Measurements from ENCODE around the gene PTBP3. TPM values are rescaled to one million over a fixed set of nuclear protein-coding genes. Genes with fewer than 3 reads are reported as not detected.

PTBP3 gene
- total and polyA plus RNA-seq, 2 of the 13 experiments (the other 11 are each of a cell fraction or from before 2014, with no cell fraction given) = 52.8 to 61.1 TPM

DNA sequence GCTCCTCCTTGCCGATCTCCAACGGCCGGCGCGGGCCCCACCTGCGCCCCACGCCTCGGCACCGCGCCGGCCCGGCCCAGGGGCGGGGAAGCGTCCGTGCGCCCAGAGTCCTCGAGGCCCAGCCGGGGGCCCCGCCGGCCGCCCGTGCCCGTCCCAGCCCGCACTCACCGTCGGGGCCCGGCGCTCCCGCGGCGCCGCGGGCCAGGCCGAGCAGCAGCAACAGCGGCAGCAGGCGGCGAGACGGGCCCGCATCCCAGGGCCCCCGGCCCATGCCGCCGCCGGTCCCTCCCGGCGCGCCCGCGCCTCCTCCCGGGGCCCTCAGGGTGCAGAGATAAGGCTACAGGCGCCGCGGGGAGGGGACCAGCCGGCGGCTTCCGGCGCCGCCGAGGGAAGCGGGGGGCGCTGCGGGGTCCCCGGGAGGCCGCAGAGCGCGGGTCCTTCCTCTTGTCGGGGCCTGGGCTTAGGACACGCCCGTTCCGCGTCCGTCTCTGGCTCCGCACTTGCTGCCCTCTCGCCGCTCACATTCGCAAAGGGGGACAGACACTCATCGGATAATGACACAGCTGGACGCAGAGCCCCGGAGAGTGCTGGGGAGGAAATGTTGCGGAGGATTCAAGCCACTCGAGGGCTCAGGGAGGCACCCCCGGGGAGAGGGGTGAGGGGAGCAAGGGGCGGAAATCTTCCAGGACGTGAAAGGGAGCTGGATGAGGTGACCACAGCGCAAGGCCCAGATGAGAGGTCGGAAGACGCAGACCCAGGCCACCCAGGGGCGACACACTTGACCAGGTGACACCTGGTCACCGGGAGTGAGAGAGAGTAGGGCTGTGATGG is 158.2 kb downstream of the PTBP3 start, which contains the start of gene SUSD1 (continued):
- no peak for TF ChIP-seq EED (CRISPR knock-in tag; IDR thresholded peaks at IDR 0.05)
- TF ChIP-seq JDP2 (CRISPR knock-in tag; IDR thresholded peaks at IDR 0.05; ENCODE audit: borderline replicate concordance) = no peak
- TF ChIP-seq ZEB1 (IDR thresholded peaks at IDR 0.05; ENCODE audit: insufficient replicate concordance, low read depth) = no peak
- peak; percentile 63; the same call in 1 of the 2 replicates for TF ChIP-seq UBTF (CRISPR knock-in tag; IDR thresholded peaks at IDR 0.05)
- peak; percentile 23; the same call in 1 of the 3 replicates for TF ChIP-seq MXI1 (IDR thresholded peaks at IDR 0.05; ENCODE audit: borderline replicate concordance, low read depth, low read length)
- TF ChIP-seq, protein P1, sequence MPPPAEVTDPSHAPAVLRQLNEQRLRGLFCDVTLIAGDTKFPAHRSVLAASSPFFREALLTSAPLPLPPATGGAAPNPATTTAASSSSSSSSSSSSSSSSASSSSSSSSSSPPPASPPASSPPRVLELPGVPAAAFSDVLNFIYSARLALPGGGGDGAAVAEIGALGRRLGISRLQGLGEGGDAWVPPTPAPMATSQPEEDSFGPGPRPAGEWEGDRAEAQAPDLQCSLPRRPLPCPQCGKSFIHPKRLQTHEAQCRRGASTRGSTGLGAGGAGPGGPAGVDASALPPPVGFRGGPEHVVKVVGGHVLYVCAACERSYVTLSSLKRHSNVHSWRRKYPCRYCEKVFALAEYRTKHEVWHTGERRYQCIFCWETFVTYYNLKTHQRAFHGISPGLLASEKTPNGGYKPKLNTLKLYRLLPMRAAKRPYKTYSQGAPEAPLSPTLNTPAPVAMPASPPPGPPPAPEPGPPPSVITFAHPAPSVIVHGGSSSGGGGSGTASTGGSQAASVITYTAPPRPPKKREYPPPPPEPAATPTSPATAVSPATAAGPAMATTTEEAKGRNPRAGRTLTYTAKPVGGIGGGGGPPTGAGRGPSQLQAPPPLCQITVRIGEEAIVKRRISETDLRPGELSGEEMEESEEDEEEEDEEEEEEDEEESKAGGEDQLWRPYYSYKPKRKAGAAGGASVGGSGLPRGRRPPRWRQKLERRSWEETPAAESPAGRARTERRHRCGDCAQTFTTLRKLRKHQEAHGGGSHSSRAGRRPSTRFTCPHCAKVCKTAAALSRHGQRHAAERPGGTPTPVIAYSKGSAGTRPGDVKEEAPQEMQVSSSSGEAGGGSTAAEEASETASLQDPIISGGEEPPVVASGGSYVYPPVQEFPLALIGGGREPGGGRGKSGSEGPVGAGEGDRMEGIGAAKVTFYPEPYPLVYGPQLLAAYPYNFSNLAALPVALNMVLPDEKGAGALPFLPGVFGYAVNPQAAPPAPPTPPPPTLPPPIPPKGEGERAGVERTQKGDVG (CRISPR knock-in tag; IDR thresholded peaks at IDR 0.05; ENCODE audit: borderline replicate concordance) = no peak
- TF ChIP-seq, protein P2, sequence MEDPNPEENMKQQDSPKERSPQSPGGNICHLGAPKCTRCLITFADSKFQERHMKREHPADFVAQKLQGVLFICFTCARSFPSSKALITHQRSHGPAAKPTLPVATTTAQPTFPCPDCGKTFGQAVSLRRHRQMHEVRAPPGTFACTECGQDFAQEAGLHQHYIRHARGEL (CRISPR knock-in tag; IDR thresholded peaks at IDR 0.05) = no peak
- TF ChIP-seq ETV5 (CRISPR knock-in tag; IDR thresholded peaks at IDR 0.05; ENCODE audit: borderline replicate concordance) = peak; percentile 27; the same call in 1 of the 2 replicates
- no peak for TF ChIP-seq NFE2L1 (CRISPR knock-in tag; IDR thresholded peaks at IDR 0.05; ENCODE audit: borderline replicate concordance)
- TF ChIP-seq, protein P3, sequence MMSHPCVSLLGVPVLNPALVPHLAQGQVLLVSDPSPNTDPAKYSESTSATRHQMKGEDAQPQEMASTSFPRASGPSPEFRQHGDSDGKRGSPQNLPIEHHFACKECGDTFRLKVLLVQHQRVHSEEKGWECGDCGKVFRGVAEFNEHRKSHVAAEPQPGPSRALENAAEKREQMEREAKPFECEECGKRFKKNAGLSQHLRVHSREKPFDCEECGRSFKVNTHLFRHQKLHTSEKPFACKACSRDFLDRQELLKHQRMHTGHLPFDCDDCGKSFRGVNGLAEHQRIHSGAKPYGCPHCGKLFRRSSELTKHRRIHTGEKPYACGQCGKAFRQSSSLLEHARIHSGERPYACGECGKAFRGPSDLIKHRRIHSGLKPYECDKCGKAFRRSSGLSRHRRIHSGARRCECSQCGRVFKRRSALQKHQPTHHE (CRISPR knock-in tag; IDR thresholded peaks at IDR 0.05; ENCODE audit: borderline replicate concordance) = no peak
- no peak for TF ChIP-seq FOXM1 (CRISPR knock-in tag; IDR thresholded peaks at IDR 0.05)
- no peak for TF ChIP-seq ZNF780A (CRISPR knock-in tag; IDR thresholded peaks at IDR 0.05)
- TF ChIP-seq NR2F6 (IDR thresholded peaks at IDR 0.05) = no peak
- TF ChIP-seq NR2F6 (CRISPR knock-in tag; IDR thresholded peaks at IDR 0.05) = no peak
- TF ChIP-seq, protein P4, sequence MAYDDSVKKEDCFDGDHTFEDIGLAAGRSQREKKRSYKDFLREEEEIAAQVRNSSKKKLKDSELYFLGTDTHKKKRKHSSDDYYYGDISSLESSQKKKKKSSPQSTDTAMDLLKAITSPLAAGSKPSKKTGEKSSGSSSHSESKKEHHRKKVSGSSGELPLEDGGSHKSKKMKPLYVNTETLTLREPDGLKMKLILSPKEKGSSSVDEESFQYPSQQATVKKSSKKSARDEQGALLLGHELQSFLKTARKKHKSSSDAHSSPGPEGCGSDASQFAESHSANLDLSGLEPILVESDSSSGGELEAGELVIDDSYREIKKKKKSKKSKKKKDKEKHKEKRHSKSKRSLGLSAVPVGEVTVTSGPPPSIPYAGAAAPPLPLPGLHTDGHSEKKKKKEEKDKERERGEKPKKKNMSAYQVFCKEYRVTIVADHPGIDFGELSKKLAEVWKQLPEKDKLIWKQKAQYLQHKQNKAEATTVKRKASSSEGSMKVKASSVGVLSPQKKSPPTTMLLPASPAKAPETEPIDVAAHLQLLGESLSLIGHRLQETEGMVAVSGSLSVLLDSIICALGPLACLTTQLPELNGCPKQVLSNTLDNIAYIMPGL (CRISPR knock-in tag; IDR thresholded peaks at IDR 0.05; ENCODE audit: borderline replicate concordance in 1 of 2, low read depth in 1 of 2) = peak; percentile 27 to 72; a peak in 1 of 4 replicates
- TF ChIP-seq ZNF136 (CRISPR knock-in tag; IDR thresholded peaks at IDR 0.05; ENCODE audit: low read depth) = no peak
- no peak for TF ChIP-seq ZFAT (CRISPR knock-in tag; conservative IDR thresholded peaks at IDR 0.05)
- TF ChIP-seq THAP11 (CRISPR knock-in tag; IDR thresholded peaks at IDR 0.05) = no peak
- TF ChIP-seq PCBP2 (optimal IDR thresholded peaks at IDR 0.05; ENCODE audit: low read depth, low read length, poor library complexity, severe bottlenecking) = no peak
- no peak for TF ChIP-seq HOXD1 (CRISPR knock-in tag; IDR thresholded peaks at IDR 0.05)
